Activated CD4-positive, alpha-beta T cell treated with anti-CD3 and anti-CD28 coated beads for 1 hour (primary cell): ENCODE data around the gene XRCC1.
A peak's percentile ranks its signal among the peaks of the same experiment; 100 is the strongest.

ENCODE experiments used
- DNase-seq: peaks from one replicate; pipeline ENCODE4 v3.0.0-alpha.2; 2020

The XRCC1 gene

DNA sequence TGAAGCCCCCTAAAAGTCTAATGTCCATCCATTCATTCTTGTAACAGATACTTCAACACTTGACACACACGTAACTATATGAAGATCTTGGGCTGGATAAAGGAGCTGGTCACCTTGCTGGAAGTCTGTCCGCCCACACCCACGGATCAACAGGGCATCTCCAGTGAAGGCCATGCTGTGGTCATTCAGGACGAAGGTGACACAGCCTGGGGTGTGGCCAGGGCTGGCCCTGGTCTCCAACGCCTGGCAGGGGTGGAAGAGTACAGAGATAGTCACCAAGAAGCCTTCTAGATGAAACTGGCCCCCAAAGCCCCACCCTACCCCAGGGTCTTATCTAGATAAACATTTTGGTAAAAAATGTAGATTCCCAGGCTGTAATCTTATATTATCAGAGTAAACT lies 64.0 kb downstream of the XRCC1 start:
- DNase-seq: no peak

- DNase-seq: no peak
Measured at GRCh38 chr19:43510713-43511112, 64.6 kb downstream of the XRCC1 start.

GRCh38 chr19:43507880-43508279 lies 67.4 kb downstream of the XRCC1 start:
- no peak for DNase-seq

DNA sequence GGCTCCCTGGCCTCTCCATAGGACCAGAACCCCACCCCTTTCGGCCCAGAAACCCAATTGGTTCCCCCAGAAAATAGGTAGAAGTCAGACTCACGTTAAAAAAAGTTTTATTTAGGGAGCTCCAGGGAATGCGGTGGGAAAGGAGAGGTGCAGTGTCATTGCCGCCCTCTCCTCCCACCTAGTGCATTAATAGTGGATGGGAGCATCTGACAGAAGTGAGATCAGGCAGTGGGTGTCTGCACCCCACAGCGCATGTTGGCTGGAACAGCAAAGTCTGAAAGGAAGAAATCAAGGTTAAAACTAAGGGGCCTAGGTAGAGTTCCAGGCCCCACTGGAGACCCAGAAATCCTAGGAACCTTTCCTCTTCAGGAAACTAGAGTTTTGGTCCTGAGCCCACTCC lies 68.7 kb downstream of the XRCC1 start:
- no peak for DNase-seq

- DNase-seq: no peak
Measured at GRCh38 chr19:43505941-43506340, 69.4 kb downstream of the XRCC1 start.

GRCh38 chr19:43505186-43505456 lies 70.2 kb downstream of the XRCC1 start:
- no peak for DNase-seq

DNA sequence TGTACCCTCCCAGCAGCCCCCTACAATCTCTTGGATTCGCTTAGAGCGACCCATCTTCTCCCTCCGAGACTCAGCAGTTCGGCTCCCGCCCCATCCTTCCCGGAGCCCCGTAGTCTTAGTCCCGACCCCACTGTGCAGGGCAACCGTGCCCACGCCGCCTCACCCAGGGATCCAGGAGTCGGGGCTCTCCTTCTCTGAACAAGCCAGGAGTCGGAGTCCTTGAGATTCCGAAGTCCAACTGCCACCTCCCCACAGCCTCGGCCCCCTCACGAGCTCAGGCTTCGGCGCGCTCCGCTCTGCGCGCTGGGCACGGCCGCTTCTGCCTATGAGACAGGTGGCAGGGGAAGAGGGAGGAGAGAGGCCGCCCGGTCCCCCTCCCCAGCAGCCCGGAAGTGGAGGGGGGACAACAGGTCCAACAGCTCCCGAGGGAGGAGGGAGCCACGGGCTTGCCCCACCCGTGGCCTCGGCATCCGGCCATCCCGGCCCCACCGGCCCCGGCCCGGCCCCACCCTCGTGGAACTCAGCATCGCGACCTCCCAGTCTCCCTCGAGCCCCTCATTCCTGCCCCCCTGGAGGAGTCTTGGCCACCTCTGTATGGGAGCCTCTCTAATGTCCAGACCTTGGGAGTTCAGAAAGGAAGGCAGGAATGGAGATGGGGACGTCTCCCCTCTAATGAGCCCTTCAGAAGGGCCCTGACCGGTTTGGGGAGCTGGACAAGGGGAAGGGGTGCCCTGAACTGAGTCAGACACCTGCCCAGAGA lies 70.7 kb downstream of the XRCC1 start, which contains the start of gene PHLDB3:
Gene PHLDB3, minus strand, starts transcription at position 321 of the 760 bp plus-strand sequence. CDS start 628 bp downstream, outside the sequence.
- peak; percentile 36 for DNase-seq

DNA sequence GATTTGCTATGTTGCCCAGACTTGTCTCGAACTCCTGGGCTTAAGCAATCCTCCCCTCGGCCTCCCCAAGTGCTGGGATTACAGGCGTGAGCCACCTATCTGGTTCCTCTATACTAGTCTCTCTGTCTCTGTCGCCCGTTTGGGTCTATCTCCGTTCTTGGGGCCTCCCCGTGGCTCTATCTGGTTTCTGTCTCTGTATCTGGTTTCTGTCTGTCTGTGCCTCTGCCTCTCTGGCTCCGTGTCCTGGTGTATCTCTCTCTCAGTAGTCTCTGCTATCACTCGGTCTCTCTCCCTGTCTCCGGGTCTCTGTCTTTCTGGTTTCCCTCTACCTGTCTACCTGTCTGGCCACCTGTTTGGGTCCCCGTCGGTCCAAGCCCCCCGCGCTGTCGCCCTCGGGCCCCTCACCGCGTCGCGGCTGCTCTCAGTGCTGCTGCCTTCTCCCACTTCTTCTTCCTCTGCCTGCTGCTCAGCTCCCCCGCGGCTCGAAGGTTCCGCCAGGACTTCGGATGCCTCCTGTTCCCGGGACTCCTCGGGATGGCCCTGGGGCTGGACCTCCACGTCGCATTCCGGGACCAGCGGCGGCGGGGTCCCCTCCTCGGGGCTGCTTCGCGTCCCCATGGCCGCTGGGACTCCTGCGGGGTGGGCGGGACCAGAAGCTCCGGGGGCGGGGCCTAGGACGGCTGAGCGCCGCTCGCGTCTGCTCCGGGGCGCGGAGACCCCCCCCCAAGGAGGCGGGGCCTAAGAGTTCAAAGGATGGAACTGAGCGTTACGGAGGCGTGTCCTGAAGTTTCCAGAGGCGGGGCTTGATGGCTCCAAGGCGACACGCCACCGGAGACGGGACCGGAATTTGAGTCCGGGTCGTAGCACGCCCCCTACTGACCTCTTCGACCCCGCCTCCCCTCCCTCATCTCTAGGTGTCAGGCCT lies 71.6 kb downstream of the XRCC1 start:
- peak; percentile 96 for DNase-seq

GRCh38 chr19:43502419-43502976 lies 72.8 kb downstream of the XRCC1 start:
- DNase-seq: no peak

- DNase-seq: no peak
Measured at GRCh38 chr19:43501661-43502418, 73.5 kb downstream of the XRCC1 start.

- no peak for DNase-seq
Measured at GRCh38 chr19:43499042-43499441, 76.3 kb downstream of the XRCC1 start.

DNA sequence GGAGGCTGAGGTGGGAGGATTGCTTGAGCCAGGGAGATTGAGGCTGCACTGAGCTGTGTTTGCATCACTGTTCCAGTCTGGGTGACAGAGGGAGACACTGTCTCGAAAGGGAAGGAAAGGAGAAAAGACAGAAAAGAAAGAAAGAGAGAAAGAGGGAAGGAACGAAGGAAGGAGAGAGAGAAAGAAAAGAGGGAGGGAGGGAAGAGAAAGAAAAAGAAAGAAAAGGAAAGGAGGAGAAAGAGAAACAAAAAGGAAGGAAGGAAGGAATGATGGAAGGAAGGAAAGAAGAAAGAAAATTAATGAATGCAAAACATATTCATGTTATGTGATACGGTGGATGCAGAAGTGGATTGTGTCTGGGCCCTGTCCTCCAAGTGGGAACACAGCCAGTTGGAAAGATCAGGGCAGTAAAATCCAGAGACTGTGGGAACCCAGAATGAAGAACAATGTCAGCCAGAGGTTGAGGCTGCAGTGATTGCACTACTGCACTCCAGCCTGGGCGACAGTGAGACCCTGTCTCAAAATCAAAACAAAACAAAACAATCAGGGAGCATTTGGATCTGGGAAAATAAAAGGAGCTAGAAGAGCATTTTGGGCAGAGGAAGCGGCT lies 77.0 kb downstream of the XRCC1 start:
- DNase-seq: no peak

DNA sequence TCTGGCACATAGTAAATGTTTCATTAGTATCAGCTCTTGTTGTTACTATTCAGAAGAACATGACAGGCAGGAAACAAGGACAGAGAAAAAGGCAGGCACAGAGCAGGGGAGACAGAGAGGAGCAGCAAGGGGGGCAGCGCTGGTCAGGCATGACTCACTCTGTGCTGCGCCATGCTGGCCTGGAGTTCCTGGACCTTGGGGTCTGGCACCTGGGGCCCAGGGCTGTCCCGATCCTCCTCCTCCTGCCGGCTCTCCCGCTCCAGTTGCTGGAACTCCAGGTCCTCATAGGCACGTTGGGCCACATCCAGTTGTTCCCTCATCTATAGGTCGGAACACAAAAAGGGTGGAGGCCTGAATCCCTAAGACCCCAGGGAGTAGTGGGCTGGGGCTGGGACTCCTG lies 78.4 kb downstream of the XRCC1 start:
- DNase-seq: no peak

DNA sequence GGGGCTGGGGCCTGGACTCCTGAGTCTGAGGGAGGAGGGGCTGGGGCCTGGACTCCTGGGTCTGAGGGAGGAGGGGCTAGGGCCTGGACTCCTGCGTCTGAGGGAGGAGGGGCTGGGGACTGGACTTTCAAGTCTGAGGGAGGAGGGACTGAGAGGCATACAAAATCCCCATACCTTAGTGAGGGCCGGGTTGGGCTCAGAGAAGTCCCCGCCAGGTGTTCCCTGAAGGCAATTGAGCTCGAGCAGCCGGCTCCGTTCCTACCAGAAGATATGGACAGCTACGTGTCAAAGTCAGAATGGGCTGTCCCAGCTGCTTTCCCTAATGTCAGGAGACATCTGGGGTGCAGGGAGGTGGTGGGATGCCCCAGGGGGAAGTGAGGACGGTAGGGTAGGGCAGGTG lies 80.2 kb downstream of the XRCC1 start:
- DNase-seq: no peak
